Mucosa of descending colon (tissue), 3 donors: ENCODE data around the gene TAS2R30. TPM values are rescaled to one million over a fixed set of nuclear protein-coding genes. Genes with fewer than 3 reads are reported as not detected.

Source experiments
- ATAC-seq: fragments of 200-7000 bp; cut with Tn5 transposase; one replicate; pipeline ENCODE4 v1.9.1; 2020; ENCODE audit warnings: mild to moderate bottlenecking, moderate library complexity
- DNase-seq, 3 donors: peaks; one replicate each; pipeline ENCODE4 v3.0.0-alpha.2; 2020
- H3K36me3 ChIP-seq: fragments of 200-600 bp; one replicate; pipeline ENCODE4 v1.8.0; 2021; ENCODE audit warnings: low read depth, mild to moderate bottlenecking
- H3K4me1 ChIP-seq: fragments of 200-600 bp; one replicate; pipeline ENCODE4 v1.8.0; 2021; ENCODE audit warnings: low read depth, mild to moderate bottlenecking
- H3K4me3 ChIP-seq: fragments of 200-600 bp; one replicate; pipeline ENCODE4 v1.8.0; 2021; ENCODE audit warnings: mild to moderate bottlenecking
- H3K9me3 ChIP-seq: fragments of 200-600 bp; one replicate; pipeline ENCODE4 v1.8.0; 2021; ENCODE audit warnings: mild to moderate bottlenecking
- intact Hi-C, 2 donors: fragments of 100-400 bp; cut with DNase I in 1 of 2; cut with micrococcal nuclease in 1 of 2; formaldehyde crosslinking; loops; one replicate each; pipeline versions ENCODE4 v1.11.0 to v1.11.1; 2022; cut with DNase I, micrococcal nuclease
- total RNA-seq, 3 donors: library from RNA; stranded (reverse); fragmentation: NEBNext Ultra II Directional in 2 of 3; extraction: Animal tissue kit (Norgen Biotek cat#: 25700) in 2 of 3; gene quantifications; one replicate each; pipeline versions ENCODE4 v1.2.1 to v1.2.4, GENCODE V29; 2021 to 2023
- TF ChIP-seq, protein P1 (sequence below): fragments of 200-600 bp; IDR thresholded peaks from one replicate; pipeline ENCODE4 v1.8.0; 2022; ENCODE audit warnings: antibody characterized with exemption, mild to moderate bottlenecking
- donor health status: DM: no; HTN: no; CAD: no; lungs with moderate emphysema.
- donor health status: DM: no; HTN: no; CAD: no.
- donor health status: DM: no; HTN: yes; CAD: no.

Gene TAS2R30
- total RNA-seq, 3 donors from 2014 or later = 3.0 to 5.9 (median 3.5) TPM

DNA sequence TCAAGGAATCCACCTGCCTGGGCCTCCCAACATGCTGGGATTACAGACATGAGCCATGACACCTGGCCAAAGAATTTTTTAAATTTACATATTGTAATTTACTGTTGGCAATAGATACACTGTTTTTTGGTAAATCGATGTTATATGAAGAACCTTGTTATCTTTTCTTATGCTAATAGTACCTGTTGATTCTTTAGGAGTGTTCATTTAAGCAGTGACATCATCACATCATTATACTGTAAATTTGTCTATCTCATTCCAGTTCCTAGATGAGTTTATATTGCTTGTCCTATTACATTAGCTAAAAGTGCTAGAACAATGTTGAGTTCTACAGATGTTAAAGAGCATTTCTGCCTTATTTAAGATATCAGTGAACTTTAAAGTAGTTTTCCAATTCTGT, 13.0 kb upstream of the TAS2R30 start:
- Histone ChIP-seq H3K9me3 (peaks cover 11% of the 10 kb centered on the region), H3K4me3 (no peak overlapping the region), H3K4me1 (no peaks in the 10 kb centered on the region), H3K36me3 (no peaks in the 10 kb centered on the region)
- TF ChIP-seq, protein P1, sequence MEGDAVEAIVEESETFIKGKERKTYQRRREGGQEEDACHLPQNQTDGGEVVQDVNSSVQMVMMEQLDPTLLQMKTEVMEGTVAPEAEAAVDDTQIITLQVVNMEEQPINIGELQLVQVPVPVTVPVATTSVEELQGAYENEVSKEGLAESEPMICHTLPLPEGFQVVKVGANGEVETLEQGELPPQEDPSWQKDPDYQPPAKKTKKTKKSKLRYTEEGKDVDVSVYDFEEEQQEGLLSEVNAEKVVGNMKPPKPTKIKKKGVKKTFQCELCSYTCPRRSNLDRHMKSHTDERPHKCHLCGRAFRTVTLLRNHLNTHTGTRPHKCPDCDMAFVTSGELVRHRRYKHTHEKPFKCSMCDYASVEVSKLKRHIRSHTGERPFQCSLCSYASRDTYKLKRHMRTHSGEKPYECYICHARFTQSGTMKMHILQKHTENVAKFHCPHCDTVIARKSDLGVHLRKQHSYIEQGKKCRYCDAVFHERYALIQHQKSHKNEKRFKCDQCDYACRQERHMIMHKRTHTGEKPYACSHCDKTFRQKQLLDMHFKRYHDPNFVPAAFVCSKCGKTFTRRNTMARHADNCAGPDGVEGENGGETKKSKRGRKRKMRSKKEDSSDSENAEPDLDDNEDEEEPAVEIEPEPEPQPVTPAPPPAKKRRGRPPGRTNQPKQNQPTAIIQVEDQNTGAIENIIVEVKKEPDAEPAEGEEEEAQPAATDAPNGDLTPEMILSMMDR = no peak
- no peak for DNase-seq
- intact Hi-C loops = no loop called here
- no peak for ATAC-seq

DNA sequence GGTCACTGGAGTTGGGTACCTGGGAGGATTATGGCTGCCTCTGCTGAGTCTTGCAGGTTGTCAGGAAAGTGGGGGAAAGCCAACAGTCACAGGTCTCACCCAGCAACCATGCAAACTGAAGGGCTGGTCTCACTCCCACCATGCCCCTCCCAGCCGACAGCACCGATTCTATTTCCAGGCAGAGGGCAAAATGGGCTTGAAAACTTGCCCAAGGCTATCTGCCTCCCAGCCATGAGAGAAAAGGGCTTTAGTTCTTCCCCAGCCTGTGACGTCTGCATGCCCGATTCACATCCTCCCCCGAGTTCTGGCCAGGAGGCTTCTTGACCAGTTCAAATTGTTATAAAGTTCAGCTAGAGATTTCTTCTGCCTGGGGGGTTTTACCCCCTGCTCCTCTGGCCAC, 9.9 kb upstream of the TAS2R30 start:
- Histone ChIP-seq H3K36me3 (no peaks in the 10 kb centered on the region), H3K4me3 (no peak overlapping the region), H3K9me3 (peaks cover 11% of the 10 kb centered on the region), H3K4me1 (no peaks in the 10 kb centered on the region)
- TF ChIP-seq, protein P1 = no peak
- DNase-seq = no peak
- ATAC-seq = no peak
- intact Hi-C loops = no loop called here

DNA sequence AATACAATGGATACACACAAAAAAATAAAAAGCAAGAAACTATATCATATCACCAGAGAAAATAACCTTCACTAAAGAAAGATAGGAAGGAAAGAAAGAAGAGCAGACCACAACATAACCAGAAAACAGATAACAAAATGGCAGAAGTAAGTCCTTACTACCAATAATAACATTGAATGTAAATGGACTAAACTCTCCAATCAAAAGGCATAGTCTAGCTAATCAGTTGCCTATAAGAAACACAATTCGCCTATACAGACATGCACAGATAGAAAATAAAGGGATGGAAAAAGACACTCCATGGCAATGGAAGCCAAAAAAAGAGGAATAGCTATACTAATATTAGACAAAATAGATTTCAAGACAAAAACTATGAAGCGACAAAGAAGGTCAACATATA, 8.9 kb upstream of the TAS2R30 start:
- DNase-seq = no peak
- TF ChIP-seq, protein P1 = no peak
- Histone ChIP-seq H3K9me3 (peaks cover 11% of the 10 kb centered on the region), H3K4me3 (no peak overlapping the region), H3K4me1 (no peaks in the 10 kb centered on the region), H3K36me3 (no peaks in the 10 kb centered on the region)
- no peak for ATAC-seq
- intact Hi-C loops = no loop called here

DNA sequence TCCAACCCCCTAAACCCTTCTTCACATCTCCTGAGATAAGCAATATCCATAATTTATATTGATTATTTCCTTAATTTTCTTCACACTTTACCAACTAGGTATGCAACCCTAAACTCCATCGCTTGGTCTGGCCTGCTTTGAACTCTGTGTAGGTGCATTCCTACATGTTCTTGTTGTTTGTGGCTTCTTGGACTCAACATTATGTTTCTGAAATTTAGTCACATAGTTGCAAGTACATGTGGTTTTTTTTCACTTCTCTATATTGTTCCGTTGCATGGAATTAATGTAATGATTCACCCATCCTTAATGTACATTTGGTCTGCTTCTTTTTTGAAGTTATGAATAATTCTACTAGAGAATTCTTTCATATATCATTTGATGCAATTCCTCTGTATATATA, 1.6 kb upstream of the TAS2R30 start:
- Histone ChIP-seq H3K4me1 (no peaks in the 10 kb centered on the region), H3K9me3 (no peaks in the 10 kb centered on the region), H3K36me3 (no peaks in the 10 kb centered on the region), H3K4me3 (no peak overlapping the region)
- TF ChIP-seq, protein P1 = no peak
- no peak for ATAC-seq
- DNase-seq = no peak
- intact Hi-C loops = no loop called here

DNA sequence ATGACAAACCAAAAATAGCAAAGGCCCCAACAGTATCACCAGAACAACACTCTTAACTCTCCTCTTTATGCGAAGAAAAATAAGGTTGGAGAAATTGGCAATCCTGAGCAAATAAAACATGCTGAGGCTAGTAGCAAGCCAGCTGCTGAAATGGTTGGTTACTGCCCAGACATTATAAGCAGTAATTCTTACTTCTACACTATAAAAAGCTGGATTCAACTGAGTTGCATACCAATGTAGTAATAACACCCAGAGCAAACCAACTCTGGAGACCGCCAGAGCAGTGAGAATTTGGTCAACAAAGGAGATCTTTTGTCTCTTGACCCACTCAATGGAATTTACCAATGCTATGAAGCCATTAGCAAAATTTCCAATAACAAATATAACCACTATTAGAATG, 628 bp downstream of the TAS2R30 start:
- Histone ChIP-seq H3K36me3 (no peaks in the 10 kb centered on the region), H3K9me3 (no peaks in the 10 kb centered on the region), H3K4me1 (no peaks in the 10 kb centered on the region), H3K4me3 (no peak overlapping the region)
- ATAC-seq (no peak), DNase-seq (no peak)
- intact Hi-C loops = no loop called here
- TF ChIP-seq, protein P1 = no peak

DNA sequence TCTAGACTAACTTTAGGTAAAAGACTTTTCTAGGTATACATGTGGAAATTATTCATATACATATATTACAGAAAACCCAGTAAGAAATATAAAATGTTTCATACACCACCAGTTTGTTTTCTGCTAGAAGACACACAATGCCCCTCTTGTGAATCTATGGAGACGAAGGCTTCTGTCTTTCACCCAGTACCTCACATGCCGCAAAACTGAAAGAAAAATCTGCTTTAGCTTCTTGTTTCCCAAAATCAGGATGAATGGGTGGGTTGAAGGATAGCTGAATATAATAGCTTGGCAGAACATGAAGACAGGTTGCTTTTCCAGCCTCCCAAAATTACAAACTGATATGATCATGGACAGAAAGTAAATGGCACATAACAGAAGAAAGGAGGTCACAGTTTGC, 1.3 kb downstream of the TAS2R30 start:
- intact Hi-C loops = no loop called here
- ATAC-seq = no peak
- Histone ChIP-seq H3K4me3 (no peak overlapping the region), H3K4me1 (no peaks in the 10 kb centered on the region), H3K9me3 (no peaks in the 10 kb centered on the region), H3K36me3 (no peaks in the 10 kb centered on the region)
- TF ChIP-seq, protein P1 = no peak
- no peak for DNase-seq
